ENCODE measurements around the gene SYCN. TPM values are rescaled to one million over a fixed set of nuclear protein-coding genes. Genes with fewer than 3 reads are reported as not detected.

The SYCN gene, protein sequence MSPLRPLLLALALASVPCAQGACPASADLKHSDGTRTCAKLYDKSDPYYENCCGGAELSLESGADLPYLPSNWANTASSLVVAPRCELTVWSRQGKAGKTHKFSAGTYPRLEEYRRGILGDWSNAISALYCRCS
- not detected for total RNA-seq
- long read RNA-seq, result 0 reads

DNA sequence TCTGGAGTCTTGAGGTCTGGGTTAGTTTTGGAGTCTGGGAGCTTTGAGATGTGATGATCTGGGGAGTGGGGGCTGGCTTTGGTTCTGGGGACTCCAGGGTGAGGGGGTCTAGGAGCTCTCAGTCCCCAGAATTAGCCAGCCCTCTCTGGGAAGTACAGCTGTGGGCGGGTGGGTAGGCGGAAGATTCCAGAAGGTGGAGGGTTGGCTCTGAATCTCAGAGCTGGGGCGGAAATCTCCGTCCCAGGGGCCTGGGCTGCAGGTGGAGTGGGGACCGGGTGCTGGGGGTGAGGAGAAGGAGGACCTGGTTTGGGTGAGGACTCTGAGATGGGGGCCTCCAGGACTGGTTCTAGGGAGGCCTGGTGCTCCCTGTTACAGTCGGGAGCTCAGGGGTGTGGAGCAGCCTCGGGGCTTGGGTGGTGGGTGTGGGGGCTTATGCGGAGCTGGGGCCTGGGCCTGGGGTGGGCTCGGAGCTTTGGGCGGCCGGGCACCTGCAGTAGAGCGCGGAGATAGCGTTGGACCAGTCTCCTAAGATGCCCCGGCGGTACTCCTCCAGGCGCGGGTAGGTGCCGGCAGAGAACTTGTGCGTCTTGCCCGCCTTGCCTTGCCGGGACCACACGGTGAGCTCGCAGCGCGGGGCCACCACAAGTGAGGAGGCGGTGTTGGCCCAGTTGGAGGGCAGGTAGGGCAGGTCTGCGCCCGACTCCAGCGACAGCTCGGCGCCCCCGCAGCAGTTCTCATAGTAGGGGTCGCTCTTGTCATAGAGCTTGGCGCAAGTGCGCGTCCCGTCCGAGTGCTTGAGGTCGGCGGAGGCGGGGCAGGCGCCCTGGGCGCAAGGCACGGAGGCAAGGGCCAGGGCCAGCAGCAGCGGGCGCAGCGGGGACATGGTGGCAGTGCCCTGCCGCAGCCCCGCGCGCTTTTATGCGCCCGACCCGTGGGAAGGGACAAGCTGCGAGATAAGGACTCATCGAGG lies at the start of gene SYCN:
SYCN (minus strand) TSS at position 892 of the 970 bp plus-strand sequence; CDS start at position 883, 9 bp downstream.
- TF ChIP-seq, protein P1, sequence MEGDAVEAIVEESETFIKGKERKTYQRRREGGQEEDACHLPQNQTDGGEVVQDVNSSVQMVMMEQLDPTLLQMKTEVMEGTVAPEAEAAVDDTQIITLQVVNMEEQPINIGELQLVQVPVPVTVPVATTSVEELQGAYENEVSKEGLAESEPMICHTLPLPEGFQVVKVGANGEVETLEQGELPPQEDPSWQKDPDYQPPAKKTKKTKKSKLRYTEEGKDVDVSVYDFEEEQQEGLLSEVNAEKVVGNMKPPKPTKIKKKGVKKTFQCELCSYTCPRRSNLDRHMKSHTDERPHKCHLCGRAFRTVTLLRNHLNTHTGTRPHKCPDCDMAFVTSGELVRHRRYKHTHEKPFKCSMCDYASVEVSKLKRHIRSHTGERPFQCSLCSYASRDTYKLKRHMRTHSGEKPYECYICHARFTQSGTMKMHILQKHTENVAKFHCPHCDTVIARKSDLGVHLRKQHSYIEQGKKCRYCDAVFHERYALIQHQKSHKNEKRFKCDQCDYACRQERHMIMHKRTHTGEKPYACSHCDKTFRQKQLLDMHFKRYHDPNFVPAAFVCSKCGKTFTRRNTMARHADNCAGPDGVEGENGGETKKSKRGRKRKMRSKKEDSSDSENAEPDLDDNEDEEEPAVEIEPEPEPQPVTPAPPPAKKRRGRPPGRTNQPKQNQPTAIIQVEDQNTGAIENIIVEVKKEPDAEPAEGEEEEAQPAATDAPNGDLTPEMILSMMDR (IDR thresholded peaks at IDR 0.05), result no peak
- no peaks in the 10 kb centered on the region for H3K9me3 ChIP-seq
- peak; percentile 40 for ATAC-seq
- no peaks in the 10 kb centered on the region for H3K4me1 ChIP-seq
- intact Hi-C loops (cut with DNase I), result no loop called here
- peak; percentile 73 for DNase-seq
- H3K36me3 ChIP-seq, result no peaks in the 10 kb centered on the region
- H3K27ac ChIP-seq, result no peak within 1 kb of the TSS
- H3K27me3 ChIP-seq, result peaks cover 49% of the 10 kb centered on the region
- no peak within 1 kb of the TSS for H3K4me3 ChIP-seq

DNA sequence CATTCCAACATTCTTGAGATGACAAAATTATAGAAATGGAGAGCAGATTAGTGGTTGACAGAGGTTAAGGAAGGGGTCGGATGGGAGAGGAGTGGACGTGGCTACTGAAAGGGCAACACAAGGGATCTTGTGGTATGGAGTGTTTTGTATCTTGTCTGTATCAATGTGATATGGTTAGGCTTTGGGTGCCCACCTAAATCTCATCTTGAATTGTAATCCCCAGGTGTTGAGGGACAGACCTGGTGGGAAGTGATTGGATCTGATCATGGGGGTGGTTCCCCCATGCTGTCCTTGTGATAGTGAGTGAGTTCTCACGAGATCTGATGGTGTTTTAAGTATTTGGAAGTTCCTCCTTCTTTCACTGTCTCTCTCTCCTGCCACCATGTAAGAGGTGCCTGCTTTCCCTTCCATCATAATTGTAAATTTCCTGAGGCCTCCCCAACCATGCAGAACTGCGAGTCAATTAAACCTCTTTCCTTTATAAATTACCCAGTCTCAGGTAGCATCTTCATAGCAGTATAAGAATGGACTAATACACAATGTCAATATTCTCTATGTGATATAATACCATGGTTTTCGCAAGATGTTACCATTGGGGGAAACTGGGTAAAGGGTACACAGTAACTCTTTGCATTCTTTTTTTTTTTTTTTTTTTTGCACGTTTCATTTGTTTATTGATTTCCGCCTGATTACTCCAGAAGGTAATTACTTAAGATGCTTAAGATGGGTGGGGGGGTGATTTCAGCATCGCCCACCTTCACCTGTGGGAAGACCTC lies 49.5 kb upstream of the SYCN start:
- peaks cover 22% of the 10 kb centered on the region for H3K27me3 ChIP-seq
- TF ChIP-seq, protein P1 (IDR thresholded peaks at IDR 0.05), result no peak
- DNase-seq (no peak), ATAC-seq (no peak)
- H3K36me3 ChIP-seq, result no peaks in the 10 kb centered on the region
- H3K27ac ChIP-seq, result no peak overlapping the region
- H3K9me3 ChIP-seq, result no peaks in the 10 kb centered on the region
- intact Hi-C loops (cut with DNase I), result no loop called here
- no peaks in the 10 kb centered on the region for H3K4me1 ChIP-seq
- H3K4me3 ChIP-seq, result no peak overlapping the region

DNA sequence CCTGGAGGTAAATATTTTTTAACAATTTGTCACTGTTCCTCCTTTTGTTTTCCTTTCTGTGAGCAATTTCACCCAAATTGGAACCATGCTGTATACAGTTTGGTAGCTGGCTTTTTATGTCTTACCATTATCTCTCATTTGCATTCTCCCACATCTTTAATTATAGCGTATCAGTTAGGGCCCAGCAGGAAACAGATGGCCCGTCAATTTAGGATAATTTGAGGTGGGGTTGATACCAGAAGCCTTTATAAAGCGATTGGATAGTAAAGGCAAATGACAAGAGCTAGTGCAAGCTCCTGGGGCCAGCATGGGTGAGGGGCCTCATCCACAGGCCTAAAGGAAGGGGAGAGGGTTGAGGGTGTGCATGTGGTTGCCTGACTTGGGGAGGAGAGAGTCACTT lies 48.4 kb upstream of the SYCN start:
- Histone ChIP-seq H3K27ac (no peak overlapping the region), H3K4me1 (no peaks in the 10 kb centered on the region), H3K4me3 (no peak overlapping the region), H3K9me3 (no peaks in the 10 kb centered on the region), H3K27me3 (peaks cover 33% of the 10 kb centered on the region), H3K36me3 (no peaks in the 10 kb centered on the region)
- ATAC-seq (no peak), DNase-seq (no peak)
- TF ChIP-seq, protein P1 (IDR thresholded peaks at IDR 0.05), result no peak
- intact Hi-C loops (cut with DNase I), result no loop called here

DNA sequence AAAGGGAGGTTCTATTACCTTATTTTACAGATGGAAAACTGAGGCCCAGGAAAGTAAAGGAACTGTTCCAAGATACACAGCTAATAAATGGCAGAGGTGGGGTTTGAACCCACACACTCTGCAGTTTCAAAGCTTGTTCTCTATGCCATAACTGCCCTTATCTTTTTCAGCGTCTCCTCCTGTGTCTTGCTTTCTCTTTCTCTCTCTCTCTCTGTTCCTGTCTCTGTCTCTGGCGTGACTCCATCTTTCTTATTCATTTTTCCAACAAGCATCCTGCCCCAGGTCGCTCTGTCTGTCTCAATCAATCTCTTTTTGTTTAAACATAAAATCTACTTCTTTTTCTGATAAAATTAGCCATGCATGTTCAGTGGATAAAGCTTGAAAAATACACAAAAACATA lies 47.8 kb upstream of the SYCN start:
- Histone ChIP-seq H3K27ac (no peak overlapping the region), H3K4me3 (no peak overlapping the region), H3K27me3 (peaks cover 39% of the 10 kb centered on the region), H3K36me3 (no peaks in the 10 kb centered on the region), H3K9me3 (no peaks in the 10 kb centered on the region), H3K4me1 (no peaks in the 10 kb centered on the region)
- TF ChIP-seq, protein P1 (IDR thresholded peaks at IDR 0.05), result no peak
- no peak for DNase-seq
- intact Hi-C loops (cut with DNase I), result no loop called here
- ATAC-seq, result no peak

DNA sequence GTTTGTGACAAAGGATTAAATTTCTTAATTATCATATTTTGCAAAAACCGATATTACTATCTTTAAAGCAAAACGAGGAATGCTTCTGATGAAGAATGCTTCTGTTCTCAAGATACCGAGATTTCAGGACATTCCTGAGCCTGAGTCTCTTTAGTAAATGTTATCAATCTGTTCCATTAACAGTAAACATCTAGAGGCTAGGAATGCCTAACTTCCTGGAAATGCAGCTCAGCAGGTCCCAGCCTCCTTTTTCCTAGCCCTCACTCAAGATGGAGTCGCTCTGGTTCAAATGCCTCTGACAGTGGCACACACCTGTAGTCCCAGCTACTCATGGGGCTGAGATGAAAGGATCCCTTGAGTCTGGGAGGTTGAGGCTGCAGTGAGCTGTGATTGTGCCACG lies 47.0 kb upstream of the SYCN start:
- intact Hi-C loops (cut with DNase I), result no loop called here
- Histone ChIP-seq H3K4me1 (no peaks in the 10 kb centered on the region), H3K4me3 (no peak overlapping the region), H3K9me3 (no peaks in the 10 kb centered on the region), H3K36me3 (no peaks in the 10 kb centered on the region), H3K27ac (no peak overlapping the region), H3K27me3 (peaks cover 41% of the 10 kb centered on the region)
- TF ChIP-seq, protein P1 (IDR thresholded peaks at IDR 0.05), result no peak
- no peak for DNase-seq
- ATAC-seq, result no peak

All from upper lobe of right lung (tissue), 1 donor.